Measurements from ENCODE around the gene PHC2.

The PHC2 gene

GRCh38 chr1:33330361-33330890 lies 100.5 kb downstream of the PHC2 start:
- DNase-seq (ENCODE audit: low spot score) = no peak

GRCh38 chr1:33329600-33330305 lies 101.1 kb downstream of the PHC2 start:
- no peak for DNase-seq (ENCODE audit: low spot score)

- DNase-seq (ENCODE audit: low spot score) = no peak
These were observed 102.1 kb downstream of the PHC2 start for GRCh38 chr1:33328817-33329216.

GRCh38 chr1:33327587-33328325 lies 103.1 kb downstream of the PHC2 start:
- DNase-seq (ENCODE audit: low spot score) = peak; percentile 95

GRCh38 chr1:33326785-33327184 lies 104.1 kb downstream of the PHC2 start:
- DNase-seq (ENCODE audit: low spot score) = no peak

GRCh38 chr1:33324677-33325575 lies 106.0 kb downstream of the PHC2 start:
- no peak for DNase-seq (ENCODE audit: low spot score)

- DNase-seq (ENCODE audit: low spot score) = no peak
These were observed 107.0 kb downstream of the PHC2 start for GRCh38 chr1:33323663-33324477.

GRCh38 chr1:33322870-33323585 lies 107.9 kb downstream of the PHC2 start:
- no peak for DNase-seq (ENCODE audit: low spot score)

- no peak for DNase-seq (ENCODE audit: low spot score)
These were observed 108.8 kb downstream of the PHC2 start for GRCh38 chr1:33322109-33322508.

- DNase-seq (ENCODE audit: low spot score) = no peak
These were observed 109.7 kb downstream of the PHC2 start for GRCh38 chr1:33321178-33321577.

GRCh38 chr1:33320619-33321165 lies 110.2 kb downstream of the PHC2 start, which contains the start of gene A3GALT2:
A3GALT2 (minus strand) TSS chr1:33321098; CDS start chr1:33321098, 0 bp downstream.
- no peak for DNase-seq (ENCODE audit: low spot score)

- DNase-seq (ENCODE audit: low spot score) = no peak
These were observed 110.8 kb downstream of the PHC2 start for GRCh38 chr1:33319949-33320618.

GRCh38 chr1:33319186-33319948 lies 111.5 kb downstream of the PHC2 start:
- no peak for DNase-seq (ENCODE audit: low spot score)

- DNase-seq (ENCODE audit: low spot score) = no peak
These were observed 112.9 kb downstream of the PHC2 start for GRCh38 chr1:33317946-33318345.

- peak; percentile 36 for DNase-seq (ENCODE audit: low spot score)
These were observed 113.5 kb downstream of the PHC2 start for GRCh38 chr1:33317354-33317753.

- DNase-seq (ENCODE audit: low spot score) = no peak
These were observed 114.3 kb downstream of the PHC2 start for GRCh38 chr1:33316601-33317000.

- no peak for DNase-seq (ENCODE audit: low spot score)
These were observed 116.5 kb downstream of the PHC2 start for GRCh38 chr1:33314416-33314815.

GRCh38 chr1:33312413-33312749 lies 118.5 kb downstream of the PHC2 start:
- no peak for DNase-seq (ENCODE audit: low spot score)
